ENCODE measurements around the gene P2RY2. TPM values are rescaled to one million over a fixed set of nuclear protein-coding genes. Genes with fewer than 3 reads are reported as not detected.

The P2RY2 gene
- total RNA-seq, 4 donors from 2014 or later, result 36.2 to 50.3 (median 43.8) TPM

- intact Hi-C loops (cut with DNase I), result no loop called here
- Histone ChIP-seq H3K4me1 (peaks cover 5 to 32% (median 27%) of the 10 kb centered on the region in 3 donors), H3K36me3 (no peaks in the 10 kb centered on the region), H3K9me3 (no peaks in the 10 kb centered on the region), H3K27me3 (no peaks in the 10 kb centered on the region), H3K4me3 (no peak overlapping the region), H3K27ac (no peak overlapping the region)
- WGBS, 2 donors, result 70 to 100% methylated on average over 1 to 3 of the region's 3 CpGs
- no peak for DNase-seq
- TF ChIP-seq CTCF (IDR thresholded peaks at IDR 0.05) (no peak), POLR2A (IDR thresholded peaks at IDR 0.05) (no peak)
Observed at GRCh38 chr11:73284106-73284505, 66.0 kb downstream of the P2RY2 start.

DNA sequence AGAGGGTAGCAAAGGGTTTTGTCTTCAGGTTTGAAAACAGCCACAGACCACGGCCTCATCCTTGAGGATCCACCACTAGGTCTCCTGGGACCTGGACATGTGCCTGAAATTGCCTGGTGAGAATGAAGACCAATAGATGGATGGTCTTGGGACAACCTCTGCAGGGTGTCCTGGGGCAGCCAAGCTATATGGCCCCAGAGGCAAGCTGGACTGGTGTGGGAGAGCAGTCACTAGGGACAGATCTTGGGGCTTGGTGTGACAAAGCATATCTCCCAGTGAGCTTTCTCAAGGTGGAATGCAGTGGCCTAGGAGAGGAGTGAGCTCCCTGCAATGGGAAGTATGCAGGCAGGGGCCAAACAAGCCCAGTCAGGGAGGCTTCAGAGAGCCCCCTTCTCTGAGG lies 67.6 kb downstream of the P2RY2 start:
- 50% methylated on average over 1 of the region's 1 CpG; no CpG with 5 or more reads in 1 of the 2 donors for WGBS, 2 donors
- peaks cover 5 to 40% (median 35%) of the 10 kb centered on the region in 3 donors for H3K4me1 ChIP-seq
- no peak overlapping the region for H3K27ac ChIP-seq
- no peak for TF ChIP-seq POLR2A (IDR thresholded peaks at IDR 0.05)
- no peak for TF ChIP-seq CTCF (IDR thresholded peaks at IDR 0.05)
- intact Hi-C loops (cut with DNase I), result no loop called here
- no peaks in the 10 kb centered on the region for H3K9me3 ChIP-seq
- no peak for DNase-seq
- no peaks in the 10 kb centered on the region for H3K27me3 ChIP-seq
- H3K4me3 ChIP-seq, result no peak overlapping the region
- H3K36me3 ChIP-seq, result no peaks in the 10 kb centered on the region

Other genes with a start within 250 kb of the P2RY2 start
- 10 to 100 TPM in 1 of 4 donors, 1 to 10 TPM in 3; 4.1 to 12.8 (median 6.8) TPM for gene FCHSD2, start 76.0 kb upstream of the P2RY2 start, total RNA-seq
- gene P2RY6, start 54.1 kb downstream of the P2RY2 start, total RNA-seq, result 1 to 10 TPM in 3 of 4 donors, under 1 TPM in 1; 0.26 to 3.6 (median 1.3) TPM
- gene ARHGEF17, start 90.0 kb downstream of the P2RY2 start, total RNA-seq, result 10 to 100 TPM in 1 of 4 donors, 1 to 10 TPM in 3; 3.2 to 23.1 (median 5.4) TPM
- 1 to 10 TPM; 3.7 to 8.8 (median 5.3) TPM for gene RELT, start 158.1 kb downstream of the P2RY2 start, total RNA-seq

Measured in esophagus squamous epithelium (tissue), 5 donors.